DND-41 (cell line): ENCODE results near the gene TMEM208.

Source experiments
- ATAC-seq: fragments of 200-7000 bp; cut with Tn5 transposase; 3 replicates; pipeline ENCODE4 v1.9.1; 2021; ENCODE audit warnings: low read depth; ENCODE audit not compliant: insufficient read depth
- DNase-seq: peaks from one replicate; pipeline ENCODE4 v3.0.0-alpha.2; 2020
- H2AFZ ChIP-seq: 2 replicates; pipeline ENCODE4 v1.6.0; 2012; ENCODE audit warnings: low read depth, low read length
- H3K27ac ChIP-seq: 2 replicates; pipeline ENCODE4 v1.5.1; 2012; ENCODE audit warnings: low read length, inconsistent platforms
- H3K27me3 ChIP-seq: fragments of 200-600 bp; sonication (generic); 2 replicates; pipeline ENCODE4 v1.6.0; 2012; ENCODE audit warnings: low read length, mild to moderate bottlenecking, inconsistent platforms; ENCODE audit not compliant: insufficient read depth, poor library complexity
- H3K36me3 ChIP-seq: 2 replicates; pipeline ENCODE4 v1.5.1; 2012; ENCODE audit warnings: low read length, inconsistent platforms; ENCODE audit not compliant: insufficient read depth
- H3K4me1 ChIP-seq: 2 replicates; pipeline ENCODE4 v1.5.1; 2012; ENCODE audit warnings: mild to moderate bottlenecking, low read length; ENCODE audit not compliant: insufficient read depth
- H3K4me2 ChIP-seq: 2 replicates; pipeline ENCODE4 v1.6.0; 2012; ENCODE audit warnings: mild to moderate bottlenecking, moderate library complexity, low read length, inconsistent platforms; ENCODE audit not compliant: insufficient read depth
- H3K4me3 ChIP-seq, 2 experiments: fragments of 200-600 bp in 1 of 2; shearing (Covaris generic) in 1 of 2; 2 replicates each; pipeline ENCODE4 v1.5.1; 2012 to 2016; ENCODE audit warnings: inconsistent platforms in 2 of 2, low read length in 2 of 2, mild to moderate bottlenecking in 2 of 2, low read depth in 1 of 2, moderate library complexity in 1 of 2
- H3K79me2 ChIP-seq: 2 replicates; pipeline ENCODE4 v1.6.0; 2012; ENCODE audit warnings: low read length, inconsistent platforms; ENCODE audit not compliant: insufficient read depth
- H3K9ac ChIP-seq: 2 replicates; pipeline ENCODE4 v1.6.0; 2012; ENCODE audit warnings: low read depth, mild to moderate bottlenecking, inconsistent platforms, low read length, moderate library complexity
- H3K9me3 ChIP-seq: 2 replicates; pipeline ENCODE4 v1.5.1; 2012; ENCODE audit warnings: low read length, moderate library complexity, mild to moderate bottlenecking, inconsistent platforms; ENCODE audit not compliant: insufficient read depth, severe bottlenecking
- H4K20me1 ChIP-seq: 2 replicates; pipeline ENCODE4 v1.6.0; 2012; ENCODE audit warnings: low read length; ENCODE audit not compliant: insufficient read depth
- EZH2 ChIP-seq: IDR thresholded peaks from 3 replicates; pipeline ENCODE4 v1.6.1; 2012; ENCODE audit warnings: borderline replicate concordance, low read depth, mild to moderate bottlenecking, moderate library complexity, low read length, inconsistent platforms; ENCODE audit not compliant: severe bottlenecking
- TF ChIP-seq, protein P1 (sequence below): IDR thresholded peaks from 2 replicates; pipeline ENCODE4 v1.5.1; 2012; ENCODE audit warnings: borderline replicate concordance, low read length, moderate library complexity, mild to moderate bottlenecking; ENCODE audit not compliant: poor library complexity, severe bottlenecking; ENCODE audit errors: extremely low read depth

Gene TMEM208

DNA sequence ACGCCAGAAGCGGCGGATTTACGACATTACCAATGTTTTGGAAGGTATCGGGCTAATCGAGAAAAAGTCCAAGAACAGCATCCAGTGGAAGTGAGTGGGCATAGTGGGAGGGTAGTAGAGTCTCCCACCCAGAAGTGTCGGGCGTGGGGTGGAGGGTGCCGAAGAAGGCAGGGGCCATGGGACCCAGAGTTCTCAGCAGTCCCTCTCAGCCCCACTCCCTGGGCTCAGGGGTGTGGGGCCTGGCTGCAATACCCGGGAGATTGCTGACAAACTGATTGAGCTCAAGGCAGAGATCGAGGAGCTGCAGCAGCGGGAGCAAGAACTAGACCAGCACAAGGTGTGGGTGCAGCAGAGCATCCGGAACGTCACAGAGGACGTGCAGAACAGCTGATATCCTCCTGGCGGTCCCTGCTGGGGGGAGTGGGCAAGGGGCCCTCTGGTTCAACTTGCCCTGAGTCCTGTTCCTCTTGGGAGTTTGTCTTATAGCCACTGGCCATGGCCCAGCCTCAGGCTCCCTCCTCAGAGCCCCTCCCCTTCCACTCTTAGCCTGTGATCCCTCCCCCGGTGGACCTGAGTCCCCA is 34.1 kb upstream of the TMEM208 start:
- Histone ChIP-seq H3K9ac (peak overlapping the region; percentile 85), H3K27me3 (no peaks in the 10 kb centered on the region), H3K4me1 (peaks cover 37% of the 10 kb centered on the region), H3K9me3 (no peaks in the 10 kb centered on the region), H3K36me3 (peaks cover 55% of the 10 kb centered on the region), H3K79me2 (peaks cover 41% of the 10 kb centered on the region), H3K4me2 (peak overlapping the region; percentile 96), H2AFZ (no peak overlapping the region), H3K4me3 (peak overlapping the region; percentile 92 to 94), H3K27ac (peak overlapping the region; percentile 80), H4K20me1 (peaks cover 41% of the 10 kb centered on the region)
- DNase-seq (peak; percentile 22), ATAC-seq (no peak)
- TF ChIP-seq EZH2: no peak
- TF ChIP-seq, protein P1, sequence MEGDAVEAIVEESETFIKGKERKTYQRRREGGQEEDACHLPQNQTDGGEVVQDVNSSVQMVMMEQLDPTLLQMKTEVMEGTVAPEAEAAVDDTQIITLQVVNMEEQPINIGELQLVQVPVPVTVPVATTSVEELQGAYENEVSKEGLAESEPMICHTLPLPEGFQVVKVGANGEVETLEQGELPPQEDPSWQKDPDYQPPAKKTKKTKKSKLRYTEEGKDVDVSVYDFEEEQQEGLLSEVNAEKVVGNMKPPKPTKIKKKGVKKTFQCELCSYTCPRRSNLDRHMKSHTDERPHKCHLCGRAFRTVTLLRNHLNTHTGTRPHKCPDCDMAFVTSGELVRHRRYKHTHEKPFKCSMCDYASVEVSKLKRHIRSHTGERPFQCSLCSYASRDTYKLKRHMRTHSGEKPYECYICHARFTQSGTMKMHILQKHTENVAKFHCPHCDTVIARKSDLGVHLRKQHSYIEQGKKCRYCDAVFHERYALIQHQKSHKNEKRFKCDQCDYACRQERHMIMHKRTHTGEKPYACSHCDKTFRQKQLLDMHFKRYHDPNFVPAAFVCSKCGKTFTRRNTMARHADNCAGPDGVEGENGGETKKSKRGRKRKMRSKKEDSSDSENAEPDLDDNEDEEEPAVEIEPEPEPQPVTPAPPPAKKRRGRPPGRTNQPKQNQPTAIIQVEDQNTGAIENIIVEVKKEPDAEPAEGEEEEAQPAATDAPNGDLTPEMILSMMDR: no peak

DNA sequence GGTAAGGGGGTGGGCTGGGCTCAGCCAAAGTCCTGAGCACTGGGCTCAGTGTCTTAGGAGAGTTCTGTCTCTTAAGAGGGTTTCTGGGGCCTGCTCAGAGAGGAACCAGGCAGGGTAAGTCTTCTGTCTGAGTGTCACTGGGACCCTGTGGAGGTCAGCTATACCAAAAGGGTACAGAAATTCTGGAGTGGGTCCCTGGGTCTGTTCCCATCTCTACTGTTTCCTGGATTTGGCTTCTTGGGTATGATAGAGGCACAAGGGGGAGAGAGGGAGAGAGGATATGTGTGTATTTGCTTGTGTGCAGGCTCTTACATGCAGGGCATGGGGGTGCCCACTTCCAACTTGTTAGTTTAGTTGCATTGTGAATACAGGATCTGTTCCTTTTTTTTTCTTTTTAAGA is 33.4 kb upstream of the TMEM208 start:
- Histone ChIP-seq H3K36me3 (peaks cover 62% of the 10 kb centered on the region), H3K4me3 (peak overlapping the region; percentile 92 to 94; a peak in 3 of 4 replicates), H3K27ac (peak overlapping the region; percentile 80), H3K4me2 (peak overlapping the region; percentile 96), H3K4me1 (peaks cover 37% of the 10 kb centered on the region), H3K9me3 (no peaks in the 10 kb centered on the region), H3K79me2 (peaks cover 41% of the 10 kb centered on the region), H2AFZ (no peak overlapping the region), H4K20me1 (peaks cover 44% of the 10 kb centered on the region), H3K9ac (peak overlapping the region; percentile 85), H3K27me3 (no peaks in the 10 kb centered on the region)
- ATAC-seq: no peak
- DNase-seq: no peak
- TF ChIP-seq, protein P1: no peak
- no peak for TF ChIP-seq EZH2

GRCh38 chr16:67194260-67194659 is 32.7 kb upstream of the TMEM208 start:
- Histone ChIP-seq H3K9ac (0 out of 2 replicates have a peak overlapping the region, but pooled peaks have one; percentile 85), H2AFZ (no peak overlapping the region), H4K20me1 (peaks cover 44% of the 10 kb centered on the region), H3K27ac (no peak overlapping the region), H3K4me1 (peaks cover 37% of the 10 kb centered on the region), H3K4me2 (peak overlapping the region; percentile 96), H3K27me3 (no peaks in the 10 kb centered on the region), H3K79me2 (peaks cover 41% of the 10 kb centered on the region), H3K36me3 (peaks cover 68% of the 10 kb centered on the region), H3K4me3 (peak overlapping the region in 1 of 2 experiments; percentile 94; a peak in 2 of 4 replicates), H3K9me3 (no peaks in the 10 kb centered on the region)
- no peak for DNase-seq
- no peak for TF ChIP-seq EZH2
- TF ChIP-seq, protein P1: no peak
- no peak for ATAC-seq
